OCI-LY1 (cell line): Measurements from ENCODE around the gene A1CF.

Experiments
- EZH2 ChIP-seq: fragments of 200-600 bp; sonication (generic), shearing (Covaris generic); IDR thresholded peaks from 2 replicates; pipeline ENCODE4 v1.8.0; 2017; ENCODE audit warnings: borderline replicate concordance, mixed run types, mild to moderate bottlenecking, antibody characterized with exemption, low read length, moderate library complexity, mixed read lengths
- TF ChIP-seq, protein P1 (sequence below): fragments of 200-600 bp; sonication (generic), shearing (Covaris generic); IDR thresholded peaks from 2 replicates; pipeline ENCODE4 v1.5.1; 2017; ENCODE audit warnings: mild to moderate bottlenecking, antibody characterized with exemption, low read length, moderate library complexity, mixed read lengths

GRCh38 chr10:50927522-50928189, 42.2 kb upstream of the A1CF start:
- TF ChIP-seq, protein P1, sequence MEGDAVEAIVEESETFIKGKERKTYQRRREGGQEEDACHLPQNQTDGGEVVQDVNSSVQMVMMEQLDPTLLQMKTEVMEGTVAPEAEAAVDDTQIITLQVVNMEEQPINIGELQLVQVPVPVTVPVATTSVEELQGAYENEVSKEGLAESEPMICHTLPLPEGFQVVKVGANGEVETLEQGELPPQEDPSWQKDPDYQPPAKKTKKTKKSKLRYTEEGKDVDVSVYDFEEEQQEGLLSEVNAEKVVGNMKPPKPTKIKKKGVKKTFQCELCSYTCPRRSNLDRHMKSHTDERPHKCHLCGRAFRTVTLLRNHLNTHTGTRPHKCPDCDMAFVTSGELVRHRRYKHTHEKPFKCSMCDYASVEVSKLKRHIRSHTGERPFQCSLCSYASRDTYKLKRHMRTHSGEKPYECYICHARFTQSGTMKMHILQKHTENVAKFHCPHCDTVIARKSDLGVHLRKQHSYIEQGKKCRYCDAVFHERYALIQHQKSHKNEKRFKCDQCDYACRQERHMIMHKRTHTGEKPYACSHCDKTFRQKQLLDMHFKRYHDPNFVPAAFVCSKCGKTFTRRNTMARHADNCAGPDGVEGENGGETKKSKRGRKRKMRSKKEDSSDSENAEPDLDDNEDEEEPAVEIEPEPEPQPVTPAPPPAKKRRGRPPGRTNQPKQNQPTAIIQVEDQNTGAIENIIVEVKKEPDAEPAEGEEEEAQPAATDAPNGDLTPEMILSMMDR, result no peak
- TF ChIP-seq EZH2, result no peak
